NCI-H2029 (cell line): ENCODE results near the gene FEZF1.

ENCODE experiments used
- DNase-seq: peaks from one replicate; lab custom pipeline; 2025; lab: John Stamatoyannopoulos, UW

The FEZF1 gene

GRCh38 chr7:122268101-122268500, 36.4 kb downstream of the FEZF1 start:
- DNase-seq, result no peak

GRCh38 chr7:122262246-122262645, 42.3 kb downstream of the FEZF1 start:
- DNase-seq, result no peak

GRCh38 chr7:122261442-122261841, 43.1 kb downstream of the FEZF1 start:
- no peak for DNase-seq

GRCh38 chr7:122261016-122261415, 43.5 kb downstream of the FEZF1 start:
- no peak for DNase-seq

- DNase-seq, result no peak
These were observed 44.2 kb downstream of the FEZF1 start for GRCh38 chr7:122260336-122260735.

GRCh38 chr7:122258971-122259370, 45.6 kb downstream of the FEZF1 start:
- DNase-seq, result no peak

GRCh38 chr7:122257056-122257455, 47.5 kb downstream of the FEZF1 start:
- DNase-seq, result no peak

GRCh38 chr7:122256046-122256445, 48.5 kb downstream of the FEZF1 start:
- no peak for DNase-seq

GRCh38 chr7:122255454-122255853, 49.1 kb downstream of the FEZF1 start:
- no peak for DNase-seq
